ENCODE data around the gene SCN4B. TPM values are rescaled to one million over a fixed set of nuclear protein-coding genes. Genes with fewer than 3 reads are reported as not detected.

SCN4B gene
- total RNA-seq, 1 experiment from 2014 or later: 1.6 TPM

DNA sequence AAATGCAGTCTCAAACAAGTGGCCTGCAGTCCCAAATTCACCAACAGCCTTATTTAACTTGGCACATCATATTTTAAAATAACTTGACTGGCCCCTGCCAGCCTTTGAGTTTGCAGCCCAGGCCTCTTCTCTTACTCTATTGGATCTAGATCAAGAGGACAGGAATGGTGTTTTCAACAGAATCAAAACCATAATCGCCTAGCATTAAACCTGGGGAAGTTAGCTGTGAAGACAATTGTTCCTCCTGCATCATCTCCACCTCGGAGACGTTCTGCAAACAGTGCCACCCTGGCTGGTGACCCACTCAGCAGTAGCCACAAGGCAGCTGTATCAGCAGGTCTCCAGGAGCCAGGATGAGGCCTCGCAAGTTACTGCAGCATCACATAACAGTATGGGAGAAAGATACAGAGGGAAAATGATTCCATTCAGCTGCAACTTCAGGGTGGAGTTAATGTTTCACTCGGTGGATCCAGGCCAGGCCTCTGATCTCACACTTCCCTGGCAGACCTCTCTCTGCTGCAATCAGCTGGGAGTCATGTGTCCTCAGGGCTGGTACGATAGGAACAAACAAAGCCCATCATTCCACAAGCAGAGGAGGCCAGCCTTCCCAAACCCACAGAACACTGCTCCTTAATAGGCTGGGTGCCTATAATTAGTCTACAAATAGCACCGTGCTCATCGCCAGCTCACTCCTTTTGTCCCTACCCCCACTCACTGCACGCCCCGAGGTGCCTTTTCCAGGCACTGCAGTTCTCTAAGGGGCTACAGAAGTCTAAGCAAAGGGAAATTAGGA lies 42.4 kb upstream of the SCN4B start:
- Histone ChIP-seq H2BK12ac (ENCODE audit: insufficient read length, low read depth, low read length) (no peak overlapping the region), H3K4ac (ENCODE audit: low read depth, low read length) (no peak overlapping the region), H3K79me1 (ENCODE audit: insufficient read depth, low read depth, low read length, poor library complexity, severe bottlenecking) (no peaks in the 10 kb centered on the region), H3K79me2 (ENCODE audit: insufficient read depth, low read length) (no peaks in the 10 kb centered on the region), H2AK5ac (ENCODE audit: insufficient read length, low read length) (no peak overlapping the region), H3K4me1 (ENCODE audit: insufficient read depth, low read length) (no peaks in the 10 kb centered on the region), H3K23ac (ENCODE audit: insufficient read length, low read depth, low read length) (no peak overlapping the region), H2BK20ac (ENCODE audit: low read depth, low read length, poor library complexity, severe bottlenecking) (no peak overlapping the region), H3K56ac (ENCODE audit: insufficient read length, low read depth, low read length) (no peak overlapping the region), H3K18ac (ENCODE audit: insufficient read length, low read depth, low read length) (peak overlapping the region; percentile 14), H2BK5ac (ENCODE audit: insufficient read length, low read length) (no peak overlapping the region), H4K20me1 (ENCODE audit: control insufficient read depth, insufficient read depth, insufficient read length) (no peaks in the 10 kb centered on the region), H3K4me2 (ENCODE audit: insufficient read depth, insufficient read length, low read length) (no peak overlapping the region), H3K27ac (ENCODE audit: insufficient read length, low read depth, low read length) (no peak overlapping the region), H3K27me3 (ENCODE audit: insufficient read depth, low read length) (no peaks in the 10 kb centered on the region), H3K9ac (ENCODE audit: extremely low read depth, insufficient read length, low read length) (no peak overlapping the region), H2BK120ac (ENCODE audit: low read depth, low read length, poor library complexity, severe bottlenecking) (no peak overlapping the region), H3K14ac (ENCODE audit: insufficient read depth, low read length) (no peak overlapping the region), H3K9me3 (ENCODE audit: control insufficient read depth, low read depth, low read length) (no peaks in the 10 kb centered on the region), H4K91ac (ENCODE audit: insufficient read length, low read depth, low read length) (no peak overlapping the region), H2AFZ (ENCODE audit: low read length) (no peak overlapping the region), H4K5ac (ENCODE audit: insufficient read length, low read depth, low read length) (no peak overlapping the region), H3T11ph (ENCODE audit: low read length) (no peak overlapping the region), H3K23me2 (ENCODE audit: insufficient read length, low read depth, low read length, poor library complexity, severe bottlenecking) (no peaks in the 10 kb centered on the region), H4K8ac (replicated peaks; ENCODE audit: insufficient read length, low read depth, low read length) (no peak overlapping the region), H2BK15ac (ENCODE audit: low read depth, low read length) (no peak overlapping the region)
- peaks cover 19% of the 10 kb centered on the region for H3K27me3 Mint-ChIP-seq (ENCODE audit: low read depth)
- H3K27ac Mint-ChIP-seq: no peak overlapping the region
- H3K9me3 Mint-ChIP-seq: peaks cover 20 to 21% of the 10 kb centered on the region in 2 experiments
- peaks cover 39 to 41% of the 10 kb centered on the region in 2 experiments for H3K4me1 Mint-ChIP-seq
- TF ChIP-seq, protein P1, sequence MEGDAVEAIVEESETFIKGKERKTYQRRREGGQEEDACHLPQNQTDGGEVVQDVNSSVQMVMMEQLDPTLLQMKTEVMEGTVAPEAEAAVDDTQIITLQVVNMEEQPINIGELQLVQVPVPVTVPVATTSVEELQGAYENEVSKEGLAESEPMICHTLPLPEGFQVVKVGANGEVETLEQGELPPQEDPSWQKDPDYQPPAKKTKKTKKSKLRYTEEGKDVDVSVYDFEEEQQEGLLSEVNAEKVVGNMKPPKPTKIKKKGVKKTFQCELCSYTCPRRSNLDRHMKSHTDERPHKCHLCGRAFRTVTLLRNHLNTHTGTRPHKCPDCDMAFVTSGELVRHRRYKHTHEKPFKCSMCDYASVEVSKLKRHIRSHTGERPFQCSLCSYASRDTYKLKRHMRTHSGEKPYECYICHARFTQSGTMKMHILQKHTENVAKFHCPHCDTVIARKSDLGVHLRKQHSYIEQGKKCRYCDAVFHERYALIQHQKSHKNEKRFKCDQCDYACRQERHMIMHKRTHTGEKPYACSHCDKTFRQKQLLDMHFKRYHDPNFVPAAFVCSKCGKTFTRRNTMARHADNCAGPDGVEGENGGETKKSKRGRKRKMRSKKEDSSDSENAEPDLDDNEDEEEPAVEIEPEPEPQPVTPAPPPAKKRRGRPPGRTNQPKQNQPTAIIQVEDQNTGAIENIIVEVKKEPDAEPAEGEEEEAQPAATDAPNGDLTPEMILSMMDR (conservative IDR thresholded peaks at IDR 0.05): no peak
- H3K36me3 Mint-ChIP-seq (ENCODE audit: insufficient read depth in 1 of 3, low read depth in 3 of 3): peaks cover 0 to 18% (median 4%) of the 10 kb centered on the region in 3 experiments; a peak in 4 of 7 replicates
- H3K4me3 Mint-ChIP-seq: no peak overlapping the region; a peak in 1 of 5 replicates
- no CpG with 5 or more reads among the region's 10 CpGs for WGBS (ENCODE audit: extremely low coverage, insufficient read length, low lambda C conversion rate)
- no peak for DNase-seq
